ENCODE measurements around the gene LSM14B.

DNA sequence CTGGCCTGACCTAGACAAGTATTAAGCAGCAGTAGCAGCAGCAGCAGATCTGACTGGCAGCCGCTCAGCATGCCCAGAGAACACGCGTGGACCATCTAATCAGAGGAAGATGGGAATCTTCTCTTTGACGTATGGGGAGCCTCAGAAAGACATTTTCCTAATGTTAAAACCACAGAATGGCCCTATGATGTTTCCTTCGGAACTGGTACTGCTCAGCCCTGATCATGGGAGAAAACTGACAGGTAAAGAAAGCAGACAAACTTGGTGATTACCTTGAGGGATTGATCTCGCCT is 14.8 kb downstream of the LSM14B start:
- TF ChIP-seq, protein P1, sequence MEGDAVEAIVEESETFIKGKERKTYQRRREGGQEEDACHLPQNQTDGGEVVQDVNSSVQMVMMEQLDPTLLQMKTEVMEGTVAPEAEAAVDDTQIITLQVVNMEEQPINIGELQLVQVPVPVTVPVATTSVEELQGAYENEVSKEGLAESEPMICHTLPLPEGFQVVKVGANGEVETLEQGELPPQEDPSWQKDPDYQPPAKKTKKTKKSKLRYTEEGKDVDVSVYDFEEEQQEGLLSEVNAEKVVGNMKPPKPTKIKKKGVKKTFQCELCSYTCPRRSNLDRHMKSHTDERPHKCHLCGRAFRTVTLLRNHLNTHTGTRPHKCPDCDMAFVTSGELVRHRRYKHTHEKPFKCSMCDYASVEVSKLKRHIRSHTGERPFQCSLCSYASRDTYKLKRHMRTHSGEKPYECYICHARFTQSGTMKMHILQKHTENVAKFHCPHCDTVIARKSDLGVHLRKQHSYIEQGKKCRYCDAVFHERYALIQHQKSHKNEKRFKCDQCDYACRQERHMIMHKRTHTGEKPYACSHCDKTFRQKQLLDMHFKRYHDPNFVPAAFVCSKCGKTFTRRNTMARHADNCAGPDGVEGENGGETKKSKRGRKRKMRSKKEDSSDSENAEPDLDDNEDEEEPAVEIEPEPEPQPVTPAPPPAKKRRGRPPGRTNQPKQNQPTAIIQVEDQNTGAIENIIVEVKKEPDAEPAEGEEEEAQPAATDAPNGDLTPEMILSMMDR (IDR thresholded peaks at IDR 0.05; ENCODE audit: low read depth, low read length): no peak
- no peak for TF ChIP-seq POLR2A (IDR thresholded peaks at IDR 0.05; ENCODE audit: extremely low read depth, insufficient read length)
